ENCODE results near the gene UTF1. TPM values are rescaled to one million over a fixed set of nuclear protein-coding genes. Genes with fewer than 3 reads are reported as not detected.
A peak's percentile ranks its signal among the peaks of the same experiment; 100 is the strongest.

UTF1 gene
- total and polyA plus RNA-seq, 2 donors (not counting 1 experiment from before 2014, with no cell fraction given): 0.10 to 0.25 TPM

GRCh38 chr10:133235265-133235855 is 5.3 kb downstream of the UTF1 start:
- DNase-seq: no peak
- H3K27ac Mint-ChIP-seq: peak overlapping the region; percentile 3
- POLR2A ChIA-PET: no interaction called here
- H2AFZ ChIP-seq (ENCODE audit: insufficient read depth, low read depth, low read length, poor library complexity, severe bottlenecking): peak overlapping the region; percentile 63
- peaks cover 4% of the 10 kb centered on the region for H4K20me1 ChIP-seq (ENCODE audit: control insufficient read depth, insufficient read depth, low read length, poor library complexity, severe bottlenecking)
- H3K27ac ChIP-seq (ENCODE audit: low read length in 2 of 2): no peak overlapping the region
- H3K4me2 ChIP-seq (replicated peaks; ENCODE audit: low read depth, low read length, poor library complexity, severe bottlenecking): peak overlapping the region; percentile 86
- WGBS (ENCODE audit: insufficient coverage): 8% methylated on average over 42 of the region's 48 CpGs
- TF ChIP-seq CTCF (IDR thresholded peaks at IDR 0.05) (no peak), EZH2 (IDR thresholded peaks at IDR 0.05; ENCODE audit: borderline replicate concordance, insufficient read depth, low read depth, low read length, poor library complexity, severe bottlenecking) (no peak)
- no peaks in the 10 kb centered on the region for H3K36me3 ChIP-seq (replicated peaks in 1 of 2; ENCODE audit: control extremely low read depth in 1 of 2, control insufficient read depth in 1 of 2, extremely low read depth in 1 of 2, insufficient read depth in 2 of 2, low read length in 1 of 2)
- H3K4me1 ChIP-seq (ENCODE audit: control insufficient read depth in 2 of 2, insufficient read depth in 2 of 2, low read length in 2 of 2): peaks cover 47 to 51% of the 10 kb centered on the region in 2 donors
- intact Hi-C loops (cut with micrococcal nuclease): no loop called here
- H3K9me3 ChIP-seq (ENCODE audit: control extremely low read depth in 1 of 3, control insufficient read depth in 2 of 3, insufficient read depth in 1 of 3, low read length in 2 of 3): peaks cover 0 to 7% (median 0%) of the 10 kb centered on the region in 3 donors
- H3K4me3 ChIP-seq (ENCODE audit: control extremely low read depth in 1 of 5, extremely low read depth in 1 of 5, insufficient read depth in 1 of 5, low read depth in 2 of 5, low read length in 4 of 5): peak overlapping the region in 3 of 5 experiments; percentile 32 to 55 (median 42)
- H3K4me1 Mint-ChIP-seq: peaks cover 24% of the 10 kb centered on the region
- no peaks in the 10 kb centered on the region for H3K9me3 Mint-ChIP-seq (ENCODE audit: insufficient read depth)
- no peaks in the 10 kb centered on the region for H3K79me2 ChIP-seq (ENCODE audit: control insufficient read depth, insufficient read depth, low read length)
- peak overlapping the region; percentile 80 for H3K4me3 Mint-ChIP-seq
- CTCF ChIA-PET: no interaction called here
- H3K9ac ChIP-seq (ENCODE audit: low read length): peak overlapping the region; percentile 53
- H3K27me3 ChIP-seq (replicated peaks in 1 of 4; ENCODE audit: control extremely low read depth in 1 of 4, control insufficient read depth in 3 of 4, insufficient read depth in 4 of 4, low read length in 3 of 4): peaks cover 0 to 59% (median 24%) of the 10 kb centered on the region in 4 experiments
- H3K27me3 Mint-ChIP-seq: peaks cover 20% of the 10 kb centered on the region
- ATAC-seq (ENCODE audit: low read depth): peak; percentile 29

GRCh38 chr10:133235932-133236331 is 5.9 kb downstream of the UTF1 start:
- Histone ChIP-seq H3K9ac (ENCODE audit: low read length) (peak overlapping the region; percentile 53), H3K4me1 (ENCODE audit: control insufficient read depth in 2 of 2, insufficient read depth in 2 of 2, low read length in 2 of 2) (peaks cover 51 to 52% of the 10 kb centered on the region in 2 donors), H2AFZ (ENCODE audit: insufficient read depth, low read depth, low read length, poor library complexity, severe bottlenecking) (peak overlapping the region; percentile 63), H3K36me3 (replicated peaks in 1 of 2; ENCODE audit: control extremely low read depth in 1 of 2, control insufficient read depth in 1 of 2, extremely low read depth in 1 of 2, insufficient read depth in 2 of 2, low read length in 1 of 2) (no peaks in the 10 kb centered on the region), H3K9me3 (ENCODE audit: control extremely low read depth in 1 of 3, control insufficient read depth in 2 of 3, insufficient read depth in 1 of 3, low read length in 2 of 3) (peaks cover 0 to 7% (median 0%) of the 10 kb centered on the region in 3 donors), H3K27ac (ENCODE audit: low read length in 2 of 2) (no peak overlapping the region), H3K27me3 (replicated peaks in 1 of 4; ENCODE audit: control extremely low read depth in 1 of 4, control insufficient read depth in 3 of 4, insufficient read depth in 4 of 4, low read length in 3 of 4) (peaks cover 0 to 59% (median 24%) of the 10 kb centered on the region in 4 experiments), H3K79me2 (ENCODE audit: control insufficient read depth, insufficient read depth, low read length) (no peaks in the 10 kb centered on the region), H3K4me3 (ENCODE audit: control extremely low read depth in 1 of 5, extremely low read depth in 1 of 5, insufficient read depth in 1 of 5, low read depth in 2 of 5, low read length in 4 of 5) (peak overlapping the region; percentile 13 to 55 (median 31)), H4K20me1 (ENCODE audit: control insufficient read depth, insufficient read depth, low read length, poor library complexity, severe bottlenecking) (peaks cover 4% of the 10 kb centered on the region), H3K4me2 (replicated peaks; ENCODE audit: low read depth, low read length, poor library complexity, severe bottlenecking) (peak overlapping the region; percentile 86)
- H3K4me1 Mint-ChIP-seq: peaks cover 26% of the 10 kb centered on the region
- H3K9me3 Mint-ChIP-seq (ENCODE audit: insufficient read depth): no peaks in the 10 kb centered on the region
- no peak overlapping the region for H3K27ac Mint-ChIP-seq
- peak; percentile 23 for ATAC-seq (ENCODE audit: low read depth)
- peak; percentile 56 for DNase-seq
- WGBS (ENCODE audit: insufficient coverage): 3% methylated on average over 18 of the region's 18 CpGs
- peak overlapping the region; percentile 80 for H3K4me3 Mint-ChIP-seq
- no peak for TF ChIP-seq CTCF (IDR thresholded peaks at IDR 0.05)
- TF ChIP-seq EZH2 (IDR thresholded peaks at IDR 0.05; ENCODE audit: borderline replicate concordance, insufficient read depth, low read depth, low read length, poor library complexity, severe bottlenecking): no peak
- CTCF ChIA-PET: no interaction called here
- intact Hi-C loops (cut with micrococcal nuclease): no loop called here
- POLR2A ChIA-PET: no interaction called here
- peaks cover 20% of the 10 kb centered on the region for H3K27me3 Mint-ChIP-seq
